Neuronal stem cell (in vitro differentiated cells): Measurements from ENCODE around the gene LACC1.

Experiments used
- DNase-seq: peaks from one replicate; pipeline ENCODE4 v3.0.0-alpha.2; 2013; ENCODE audit warnings: low spot score
- H2AFZ ChIP-seq: one replicate; pipeline ENCODE4 v1.6.1; 2013; ENCODE audit warnings: mild to moderate bottlenecking, low read length, inconsistent platforms
- H2AK5ac ChIP-seq: 2 replicates; pipeline ENCODE4 v1.6.1; 2013; ENCODE audit warnings: low read depth, mild to moderate bottlenecking, inconsistent platforms, low read length, moderate library complexity, mixed read lengths
- H2BK120ac ChIP-seq: 2 replicates; pipeline ENCODE4 v1.6.1; 2013; ENCODE audit warnings: low read depth, mild to moderate bottlenecking, inconsistent platforms, low read length, moderate library complexity, mixed read lengths
- H2BK12ac ChIP-seq: one replicate; pipeline ENCODE4 v1.6.1; 2013; ENCODE audit warnings: low read length, inconsistent platforms
- H2BK15ac ChIP-seq: 2 replicates; pipeline ENCODE4 v1.6.1; 2013; ENCODE audit warnings: mild to moderate bottlenecking, low read length, inconsistent platforms, mixed read lengths
- H2BK5ac ChIP-seq: one replicate; pipeline ENCODE4 v1.6.1; 2013; ENCODE audit warnings: inconsistent platforms, mild to moderate bottlenecking, low read length, moderate library complexity
- H3K14ac ChIP-seq: one replicate; pipeline ENCODE4 v1.6.1; 2013; ENCODE audit warnings: low read length, inconsistent platforms
- H3K18ac ChIP-seq: 2 replicates; pipeline ENCODE4 v1.6.1; 2013; ENCODE audit warnings: low read length, inconsistent platforms
- H3K23ac ChIP-seq: 2 replicates; pipeline ENCODE4 v1.6.1; 2013; ENCODE audit warnings: low read depth, mild to moderate bottlenecking, mixed read lengths, low read length, inconsistent platforms; ENCODE audit not compliant: poor library complexity
- H3K27ac ChIP-seq: replicated peaks from 3 replicates; pipeline ENCODE4 v1.5.1; 2013; ENCODE audit warnings: low read length, inconsistent platforms
- H3K27me3 ChIP-seq, 3 experiments: 2 replicates each; pipeline ENCODE4 v1.6.1; 2013; ENCODE audit warnings: low read length in 3 of 3, mild to moderate bottlenecking in 2 of 3, inconsistent platforms in 1 of 3, low read depth in 1 of 3, mixed read lengths in 1 of 3, moderate library complexity in 1 of 3; ENCODE audit not compliant: control insufficient read depth in 3 of 3, insufficient read depth in 3 of 3
- H3K36me3 ChIP-seq, 2 donors: replicated peaks in 1 of 2; 2 replicates each; pipeline ENCODE4 v1.6.1; 2013; ENCODE audit warnings: low read length in 2 of 2; ENCODE audit not compliant: control insufficient read depth in 2 of 2, insufficient read depth in 2 of 2
- H3K4ac ChIP-seq: 2 replicates; pipeline ENCODE4 v1.6.1; 2013; ENCODE audit warnings: inconsistent platforms, mild to moderate bottlenecking, low read length, moderate library complexity
- H3K4me1 ChIP-seq, 2 donors: 1 replicate in 1 of 2; 2 replicates in 1 of 2; pipeline ENCODE4 v1.6.1; 2013; ENCODE audit warnings: low read length in 2 of 2, low read depth in 1 of 2; ENCODE audit not compliant: control insufficient read depth in 2 of 2, insufficient read depth in 1 of 2
- H3K4me2 ChIP-seq: one replicate; pipeline ENCODE4 v1.6.1; 2013; ENCODE audit warnings: mild to moderate bottlenecking, low read length, inconsistent platforms; ENCODE audit not compliant: insufficient read depth, poor library complexity, severe bottlenecking
- H3K4me3 ChIP-seq, 2 donors: 2 replicates each; pipeline ENCODE4 v1.5.1; 2013; ENCODE audit warnings: low read length in 2 of 2, mild to moderate bottlenecking in 2 of 2, inconsistent platforms in 1 of 2, moderate library complexity in 1 of 2
- H3K79me1 ChIP-seq: one replicate; pipeline ENCODE4 v1.6.1; 2013; ENCODE audit warnings: low read depth, mild to moderate bottlenecking, inconsistent platforms, low read length, moderate library complexity
- H3K9ac ChIP-seq: one replicate; pipeline ENCODE4 v1.6.1; 2013; ENCODE audit warnings: mild to moderate bottlenecking, low read depth, low read length, inconsistent platforms; ENCODE audit not compliant: poor library complexity
- H3K9me3 ChIP-seq, 2 donors: replicated peaks in 1 of 2; 2 replicates each; pipeline versions ENCODE3 to v1.6.1; 2013; ENCODE audit warnings: low read length in 2 of 2, mild to moderate bottlenecking in 2 of 2, inconsistent platforms in 1 of 2, low read depth in 1 of 2, mixed read lengths in 1 of 2, moderate library complexity in 1 of 2; ENCODE audit not compliant: control insufficient read depth in 2 of 2, insufficient read depth in 1 of 2
- H4K8ac ChIP-seq: one replicate; pipeline ENCODE4 v1.6.1; 2013; ENCODE audit warnings: low read depth, mild to moderate bottlenecking, inconsistent platforms, low read length, moderate library complexity
- H4K91ac ChIP-seq: one replicate; pipeline ENCODE4 v1.6.1; 2013; ENCODE audit warnings: low read length, low read depth, mild to moderate bottlenecking, inconsistent platforms; ENCODE audit not compliant: poor library complexity
- WGBS, 2 donors: extraction: QIAGEN DNeasy Blood & Tissue Kit; methylation state at CpG; one replicate each; pipeline ENCODE4 v1.1.7; 2013; ENCODE audit warnings: missing lambda C conversion rate in 2 of 2, mixed read lengths in 1 of 2; ENCODE audit not compliant: insufficient read length in 2 of 2, insufficient replicate concordance in 1 of 2; ENCODE audit errors: extremely low coverage in 2 of 2; 5-methylcytosine and 5-hydroxymethylcytosine counted together

Gene LACC1

GRCh38 chr13:43895940-43896339 is 16.2 kb downstream of the LACC1 start:
- H3K9ac ChIP-seq, result no peak overlapping the region
- no peaks in the 10 kb centered on the region for H3K9me3 ChIP-seq
- H3K79me1 ChIP-seq, result no peaks in the 10 kb centered on the region
- H2BK5ac ChIP-seq, result no peak overlapping the region
- no peak overlapping the region for H3K4me3 ChIP-seq
- H3K4me2 ChIP-seq, result no peak overlapping the region
- H2BK120ac ChIP-seq, result no peak overlapping the region
- H3K4me1 ChIP-seq, result no peaks in the 10 kb centered on the region
- H2BK12ac ChIP-seq, result no peak overlapping the region
- H3K4ac ChIP-seq, result no peak overlapping the region
- H4K8ac ChIP-seq, result no peak overlapping the region
- no peak overlapping the region for H2AFZ ChIP-seq
- H3K18ac ChIP-seq, result no peak overlapping the region
- no peak overlapping the region for H3K27ac ChIP-seq
- no peak overlapping the region for H2BK15ac ChIP-seq
- no peak overlapping the region for H3K23ac ChIP-seq
- no peak for DNase-seq
- no peak overlapping the region for H2AK5ac ChIP-seq
- H4K91ac ChIP-seq, result no peak overlapping the region
- WGBS, 2 donors, result no CpG with 5 or more reads among the region's 2 CpGs
- H3K36me3 ChIP-seq, result no peaks in the 10 kb centered on the region
- H3K14ac ChIP-seq, result no peak overlapping the region
- peaks cover 0 to 2% (median 0%) of the 10 kb centered on the region in 3 experiments for H3K27me3 ChIP-seq

GRCh38 chr13:43905435-43906031 is 25.8 kb downstream of the LACC1 start:
- WGBS, 2 donors, result no CpG with 5 or more reads among the region's 3 CpGs
- Histone ChIP-seq H3K27ac (no peak overlapping the region), H3K36me3 (no peaks in the 10 kb centered on the region), H2BK5ac (no peak overlapping the region), H3K14ac (no peak overlapping the region), H4K8ac (no peak overlapping the region), H3K9me3 (no peaks in the 10 kb centered on the region), H2AK5ac (no peak overlapping the region), H2BK12ac (no peak overlapping the region), H3K4me3 (no peak overlapping the region), H3K9ac (no peak overlapping the region), H2BK15ac (no peak overlapping the region), H3K79me1 (no peaks in the 10 kb centered on the region), H3K27me3 (no peaks in the 10 kb centered on the region), H3K4me2 (no peak overlapping the region), H3K23ac (no peak overlapping the region), H2AFZ (no peak overlapping the region), H3K4me1 (no peaks in the 10 kb centered on the region), H4K91ac (no peak overlapping the region), H3K4ac (no peak overlapping the region), H2BK120ac (no peak overlapping the region), H3K18ac (no peak overlapping the region)
- DNase-seq, result peak; percentile 54

DNA sequence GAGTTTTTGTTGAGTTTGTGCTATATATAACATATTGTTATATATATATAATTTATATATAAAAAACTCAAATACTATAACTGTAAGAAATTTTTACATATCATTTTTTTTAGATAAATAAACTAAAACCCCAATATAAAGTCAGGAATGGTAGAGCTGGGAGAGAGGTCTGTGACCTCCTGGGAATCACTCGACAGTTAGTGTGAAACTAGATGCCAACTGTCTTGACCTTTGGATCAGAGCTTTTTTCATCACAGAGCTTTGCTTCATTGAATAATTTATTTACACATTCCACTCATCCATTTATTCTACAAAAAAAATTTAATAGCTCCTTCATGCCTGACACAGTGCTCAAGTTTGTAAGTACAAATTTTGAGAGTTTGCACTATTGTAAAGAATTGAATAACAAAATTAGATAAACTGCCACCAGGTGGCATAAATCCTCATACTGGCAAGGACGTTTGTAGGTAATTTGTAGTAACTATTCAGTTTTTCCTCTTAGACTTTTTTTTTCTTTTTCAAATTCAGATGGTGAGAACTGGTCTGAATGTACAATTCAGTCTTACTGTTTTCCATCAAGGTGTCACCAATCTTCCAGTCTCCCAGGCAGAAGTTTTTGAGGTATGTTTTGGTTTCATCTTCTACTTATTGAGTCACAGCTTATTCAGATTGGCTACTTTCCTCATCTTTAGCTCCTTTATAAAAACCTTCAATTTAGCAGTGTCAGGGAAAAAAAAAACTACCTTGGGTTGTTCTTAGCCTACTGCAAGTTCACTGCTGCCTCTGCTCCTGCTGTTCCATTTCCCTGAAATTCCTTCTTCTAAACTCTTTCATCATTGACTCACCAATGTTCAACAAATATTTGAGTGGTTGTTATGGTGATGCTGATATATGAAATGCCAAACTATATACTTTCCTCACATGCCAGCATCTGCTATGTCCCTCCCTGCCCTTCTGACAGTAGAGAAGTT is 28.7 kb downstream of the LACC1 start:
- H3K23ac ChIP-seq, result no peak overlapping the region
- H3K36me3 ChIP-seq, result no peaks in the 10 kb centered on the region
- peak; percentile 12 for DNase-seq
- H2BK15ac ChIP-seq, result no peak overlapping the region
- H3K4me2 ChIP-seq, result no peak overlapping the region
- H3K4ac ChIP-seq, result no peak overlapping the region
- H3K18ac ChIP-seq, result no peak overlapping the region
- no peaks in the 10 kb centered on the region for H3K9me3 ChIP-seq
- no peak overlapping the region for H2AFZ ChIP-seq
- no CpG with 5 or more reads among the region's 2 CpGs for WGBS, 2 donors
- H3K14ac ChIP-seq, result no peak overlapping the region
- H2BK12ac ChIP-seq, result no peak overlapping the region
- H2BK120ac ChIP-seq, result no peak overlapping the region
- no peak overlapping the region for H3K4me3 ChIP-seq
- H4K8ac ChIP-seq, result no peak overlapping the region
- H3K79me1 ChIP-seq, result no peaks in the 10 kb centered on the region
- H2AK5ac ChIP-seq, result no peak overlapping the region
- H3K27ac ChIP-seq, result no peak overlapping the region
- no peaks in the 10 kb centered on the region for H3K27me3 ChIP-seq
- H3K4me1 ChIP-seq, result peaks cover 0 to 2% of the 10 kb centered on the region in 2 donors
- H3K9ac ChIP-seq, result no peak overlapping the region
- no peak overlapping the region for H4K91ac ChIP-seq
- no peak overlapping the region for H2BK5ac ChIP-seq

DNA sequence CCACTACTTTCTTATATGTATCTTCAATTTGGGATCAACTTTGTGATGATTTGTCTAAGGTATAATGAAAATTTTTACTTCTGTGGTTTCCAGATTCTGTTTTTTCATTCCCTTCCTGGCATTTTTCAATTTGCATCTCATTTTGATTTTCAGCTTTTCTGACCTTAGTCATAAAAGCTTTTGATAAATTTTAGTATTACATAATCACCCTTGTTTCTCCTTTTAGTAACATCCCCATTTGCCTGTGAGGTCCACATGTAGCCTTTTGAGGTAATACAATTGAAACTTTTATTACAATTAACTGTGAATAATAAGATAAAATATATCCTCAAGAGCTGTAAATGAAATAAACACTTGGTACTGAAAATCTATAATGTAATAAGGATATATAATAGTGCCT is 31.2 kb downstream of the LACC1 start:
- Histone ChIP-seq H3K4me3 (no peak overlapping the region), H2AFZ (no peak overlapping the region)

More for the DNA sequence above, 31.2 kb downstream of the LACC1 start:
- no peak overlapping the region for H4K8ac ChIP-seq
- H3K23ac ChIP-seq, result no peak overlapping the region
- no peak overlapping the region for H2AK5ac ChIP-seq
- H3K4me2 ChIP-seq, result no peak overlapping the region
- no peak overlapping the region for H3K27ac ChIP-seq
- no peaks in the 10 kb centered on the region for H3K9me3 ChIP-seq
- H3K4ac ChIP-seq, result no peak overlapping the region
- H3K14ac ChIP-seq, result no peak overlapping the region
- H3K9ac ChIP-seq, result no peak overlapping the region
- peaks cover 0 to 2% (median 0%) of the 10 kb centered on the region in 3 experiments for H3K27me3 ChIP-seq
- no peak overlapping the region for H2BK12ac ChIP-seq
- H4K91ac ChIP-seq, result no peak overlapping the region
- peaks cover 0 to 2% of the 10 kb centered on the region in 2 donors for H3K4me1 ChIP-seq
- no peak overlapping the region for H2BK120ac ChIP-seq
- no peaks in the 10 kb centered on the region for H3K79me1 ChIP-seq
- DNase-seq, result no peak
- no peak overlapping the region for H3K18ac ChIP-seq
- no peak overlapping the region for H2BK5ac ChIP-seq
- H2BK15ac ChIP-seq, result no peak overlapping the region
- no peaks in the 10 kb centered on the region for H3K36me3 ChIP-seq
